ENCODE results near the gene CENPF.
"Not testable (repeated sequence)": the region's sequence is repeated elsewhere in the genome, so short reads cannot be mapped to it uniquely, and the experiment has no call there.

The CENPF gene

DNA sequence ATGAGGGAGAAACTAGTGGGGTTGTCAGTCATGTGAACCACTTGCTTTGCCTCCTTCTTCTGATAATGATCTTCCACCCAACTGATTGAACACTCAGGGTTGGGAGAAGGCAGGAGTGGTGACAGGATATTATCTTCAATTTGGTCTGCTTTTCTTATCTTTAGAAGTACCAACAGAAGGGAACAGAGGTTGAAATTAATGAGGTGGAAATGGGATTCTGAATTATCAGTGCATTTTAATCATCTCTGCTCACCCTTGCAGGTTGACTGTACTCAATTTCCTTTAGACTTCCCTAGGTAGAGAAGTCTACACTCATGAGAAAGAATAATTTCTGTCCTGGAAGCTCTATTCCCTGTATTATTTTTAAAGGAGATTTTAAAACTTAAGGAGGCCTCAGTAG is 31.7 kb upstream of the CENPF start:
- Histone ChIP-seq H3K27ac (ENCODE audit: low read length) (no peak overlapping the region), H3K27me3 (ENCODE audit: insufficient read depth, low read length, poor library complexity) (no peaks in the 10 kb centered on the region), H3K4me2 (ENCODE audit: insufficient read depth, low read length) (no peak overlapping the region), H3K36me3 (ENCODE audit: insufficient read depth, low read length) (no peaks in the 10 kb centered on the region), H2AFZ (ENCODE audit: low read depth, low read length) (no peak overlapping the region), H3K9ac (ENCODE audit: low read depth, low read length) (no peak overlapping the region), H3K79me2 (ENCODE audit: insufficient read depth, low read length) (no peaks in the 10 kb centered on the region), H3K4me1 (ENCODE audit: insufficient read depth, low read length) (no peaks in the 10 kb centered on the region), H3K9me3 (ENCODE audit: insufficient read depth, low read length, severe bottlenecking) (peaks cover 8% of the 10 kb centered on the region), H4K20me1 (ENCODE audit: insufficient read depth, low read length) (no peaks in the 10 kb centered on the region), H3K4me3 (ENCODE audit: low read depth in 1 of 2, low read length in 2 of 2) (no peak overlapping the region)
- no peak for TF ChIP-seq EZH2 (IDR thresholded peaks at IDR 0.05; ENCODE audit: borderline replicate concordance, low read depth, low read length, severe bottlenecking)
- TF ChIP-seq, protein P1, sequence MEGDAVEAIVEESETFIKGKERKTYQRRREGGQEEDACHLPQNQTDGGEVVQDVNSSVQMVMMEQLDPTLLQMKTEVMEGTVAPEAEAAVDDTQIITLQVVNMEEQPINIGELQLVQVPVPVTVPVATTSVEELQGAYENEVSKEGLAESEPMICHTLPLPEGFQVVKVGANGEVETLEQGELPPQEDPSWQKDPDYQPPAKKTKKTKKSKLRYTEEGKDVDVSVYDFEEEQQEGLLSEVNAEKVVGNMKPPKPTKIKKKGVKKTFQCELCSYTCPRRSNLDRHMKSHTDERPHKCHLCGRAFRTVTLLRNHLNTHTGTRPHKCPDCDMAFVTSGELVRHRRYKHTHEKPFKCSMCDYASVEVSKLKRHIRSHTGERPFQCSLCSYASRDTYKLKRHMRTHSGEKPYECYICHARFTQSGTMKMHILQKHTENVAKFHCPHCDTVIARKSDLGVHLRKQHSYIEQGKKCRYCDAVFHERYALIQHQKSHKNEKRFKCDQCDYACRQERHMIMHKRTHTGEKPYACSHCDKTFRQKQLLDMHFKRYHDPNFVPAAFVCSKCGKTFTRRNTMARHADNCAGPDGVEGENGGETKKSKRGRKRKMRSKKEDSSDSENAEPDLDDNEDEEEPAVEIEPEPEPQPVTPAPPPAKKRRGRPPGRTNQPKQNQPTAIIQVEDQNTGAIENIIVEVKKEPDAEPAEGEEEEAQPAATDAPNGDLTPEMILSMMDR (IDR thresholded peaks at IDR 0.05; ENCODE audit: borderline replicate concordance, extremely low read depth, low read length, poor library complexity, severe bottlenecking) = no peak
- no peak for ATAC-seq (ENCODE audit: insufficient read depth, low read depth)
- no peak for DNase-seq

DNA sequence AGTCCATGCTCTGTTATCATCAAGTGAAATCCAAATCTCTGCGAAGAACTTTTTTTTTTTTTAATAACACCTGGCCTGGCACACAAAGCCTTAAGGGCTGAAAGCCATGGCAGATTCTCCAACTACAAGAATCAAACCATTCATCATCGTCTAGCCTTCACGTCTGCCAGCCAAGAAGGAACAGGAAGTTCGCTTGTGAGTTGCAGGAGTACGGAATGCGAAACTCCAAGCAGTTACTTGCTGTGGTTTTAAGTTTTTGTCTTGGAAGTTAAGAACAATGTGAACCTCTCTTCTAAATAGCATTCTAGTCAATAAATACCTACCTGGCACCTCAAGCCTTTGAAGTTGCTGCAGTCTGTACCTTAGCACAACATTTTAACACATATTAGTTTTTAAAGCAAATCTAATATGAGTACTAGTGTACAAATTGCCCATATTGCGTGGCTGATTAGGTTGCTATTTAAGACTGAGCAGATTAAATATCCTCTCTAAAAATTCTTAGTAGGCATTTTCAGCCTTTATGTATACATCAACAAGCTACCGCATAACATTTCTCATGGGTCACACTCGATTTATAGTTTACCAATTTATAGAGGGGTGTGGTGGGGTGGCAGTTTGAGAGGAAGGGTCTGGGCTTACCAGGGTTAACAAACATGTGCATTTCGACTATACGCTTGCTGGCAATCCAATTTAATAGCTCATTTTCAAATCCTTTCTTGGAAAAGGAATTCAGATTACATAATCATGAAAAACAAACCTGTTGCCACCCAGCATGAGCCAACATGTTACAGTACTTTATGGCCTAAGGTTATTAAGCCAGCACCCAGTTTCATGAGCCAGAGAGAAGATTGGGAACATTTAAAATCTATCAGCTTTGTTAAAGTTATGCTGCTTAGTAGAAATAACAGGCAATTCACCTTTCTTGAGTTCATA is 29.3 kb upstream of the CENPF start:
- Histone ChIP-seq H3K4me2 (ENCODE audit: insufficient read depth, low read length) (no peak overlapping the region), H3K4me1 (ENCODE audit: insufficient read depth, low read length) (no peaks in the 10 kb centered on the region), H2AFZ (ENCODE audit: low read depth, low read length) (no peak overlapping the region), H4K20me1 (ENCODE audit: insufficient read depth, low read length) (no peaks in the 10 kb centered on the region), H3K79me2 (ENCODE audit: insufficient read depth, low read length) (no peaks in the 10 kb centered on the region), H3K9ac (ENCODE audit: low read depth, low read length) (no peak overlapping the region), H3K27me3 (ENCODE audit: insufficient read depth, low read length, poor library complexity) (no peaks in the 10 kb centered on the region), H3K36me3 (ENCODE audit: insufficient read depth, low read length) (no peaks in the 10 kb centered on the region), H3K9me3 (ENCODE audit: insufficient read depth, low read length, severe bottlenecking) (peaks cover 17% of the 10 kb centered on the region), H3K4me3 (ENCODE audit: low read depth in 1 of 2, low read length in 2 of 2) (no peak overlapping the region), H3K27ac (ENCODE audit: low read length) (no peak overlapping the region)
- DNase-seq (no peak), ATAC-seq (ENCODE audit: insufficient read depth, low read depth) (no peak)
- no peak for TF ChIP-seq EZH2 (IDR thresholded peaks at IDR 0.05; ENCODE audit: borderline replicate concordance, low read depth, low read length, severe bottlenecking)
- TF ChIP-seq, protein P1 (IDR thresholded peaks at IDR 0.05; ENCODE audit: borderline replicate concordance, extremely low read depth, low read length, poor library complexity, severe bottlenecking) = no peak

DNA sequence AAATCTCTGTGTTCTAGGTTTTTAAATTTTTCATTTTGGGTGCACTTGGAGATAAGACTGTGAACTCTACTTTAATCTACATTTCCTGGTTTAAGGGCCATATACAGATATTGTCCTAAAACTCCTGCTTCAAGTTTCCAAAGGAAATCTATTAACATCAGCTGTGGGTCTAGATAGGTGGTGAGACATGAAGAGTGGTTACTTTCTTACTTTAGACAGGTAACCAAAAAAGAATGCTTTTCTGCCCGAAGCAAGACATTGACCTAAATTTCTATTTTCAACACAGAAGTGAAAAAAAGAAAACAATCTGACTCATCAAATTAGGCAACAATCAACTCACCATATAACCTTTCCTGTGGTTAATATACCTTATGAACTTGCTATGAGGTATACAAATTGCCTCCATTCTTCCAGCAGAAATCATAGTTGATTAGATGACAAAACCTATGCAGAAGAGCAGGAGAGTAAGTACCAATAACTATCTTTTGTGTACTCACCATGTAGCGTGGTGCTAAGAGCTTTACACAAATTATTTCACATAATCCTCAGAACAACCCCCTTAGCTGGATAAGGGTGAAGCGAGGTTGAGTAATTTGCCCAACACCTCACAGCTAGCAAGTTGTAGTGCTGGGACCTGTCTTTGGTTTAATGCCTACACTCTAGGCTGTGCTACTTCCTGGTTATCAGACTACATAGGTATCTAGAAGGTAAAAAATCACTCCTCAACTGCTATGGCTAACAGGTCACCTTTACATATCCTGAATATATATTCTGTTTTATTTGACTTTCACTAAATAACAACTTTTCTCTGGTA is 28.2 kb upstream of the CENPF start:
- no peak for DNase-seq
- Histone ChIP-seq H3K27me3 (ENCODE audit: insufficient read depth, low read length, poor library complexity) (no peaks in the 10 kb centered on the region), H3K79me2 (ENCODE audit: insufficient read depth, low read length) (no peaks in the 10 kb centered on the region), H3K27ac (ENCODE audit: low read length) (no peak overlapping the region), H4K20me1 (ENCODE audit: insufficient read depth, low read length) (no peaks in the 10 kb centered on the region), H3K4me1 (ENCODE audit: insufficient read depth, low read length) (no peaks in the 10 kb centered on the region), H3K9ac (ENCODE audit: low read depth, low read length) (no peak overlapping the region), H3K4me2 (ENCODE audit: insufficient read depth, low read length) (no peak overlapping the region), H3K9me3 (ENCODE audit: insufficient read depth, low read length, severe bottlenecking) (peaks cover 17% of the 10 kb centered on the region), H3K36me3 (ENCODE audit: insufficient read depth, low read length) (no peaks in the 10 kb centered on the region), H2AFZ (ENCODE audit: low read depth, low read length) (no peak overlapping the region), H3K4me3 (ENCODE audit: low read depth in 1 of 2, low read length in 2 of 2) (no peak overlapping the region)
- no peak for ATAC-seq (ENCODE audit: insufficient read depth, low read depth)
- TF ChIP-seq, protein P1 (IDR thresholded peaks at IDR 0.05; ENCODE audit: borderline replicate concordance, extremely low read depth, low read length, poor library complexity, severe bottlenecking) = no peak
- no peak for TF ChIP-seq EZH2 (IDR thresholded peaks at IDR 0.05; ENCODE audit: borderline replicate concordance, low read depth, low read length, severe bottlenecking)

DNA sequence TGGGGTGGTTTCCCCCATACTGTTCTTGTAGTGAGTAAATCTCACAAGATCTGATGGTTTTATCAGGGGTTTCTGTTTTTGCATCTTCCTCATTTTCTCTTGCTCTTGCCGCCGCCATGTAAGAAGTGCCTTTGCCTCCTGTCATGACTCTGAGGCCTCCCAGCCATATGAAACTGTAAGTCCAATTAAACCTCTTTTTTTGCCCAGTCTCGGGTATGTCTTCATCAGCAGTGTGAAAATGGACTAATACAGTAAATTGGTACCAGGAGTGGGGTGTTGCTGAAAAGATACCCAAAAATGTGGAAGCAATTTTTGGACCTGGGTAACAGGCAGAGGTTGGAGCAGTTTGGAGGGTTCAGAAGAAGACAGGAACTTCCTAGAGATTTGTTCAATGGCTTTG is 26.9 kb upstream of the CENPF start:
- H3K9ac ChIP-seq (ENCODE audit: low read depth, low read length); H3K36me3 ChIP-seq (ENCODE audit: insufficient read depth, low read length); H3K4me3 ChIP-seq (ENCODE audit: low read depth in 1 of 2, low read length in 2 of 2); H3K4me2 ChIP-seq (ENCODE audit: insufficient read depth, low read length); H3K79me2 ChIP-seq (ENCODE audit: insufficient read depth, low read length); H3K27me3 ChIP-seq (ENCODE audit: insufficient read depth, low read length, poor library complexity); H2AFZ ChIP-seq (ENCODE audit: low read depth, low read length); ATAC-seq (ENCODE audit: insufficient read depth, low read depth); H3K4me1 ChIP-seq (ENCODE audit: insufficient read depth, low read length); DNase-seq; H4K20me1 ChIP-seq (ENCODE audit: insufficient read depth, low read length); H3K27ac ChIP-seq (ENCODE audit: low read length): not testable (repeated sequence)
- H3K9me3 ChIP-seq (ENCODE audit: insufficient read depth, low read length, severe bottlenecking) = peaks cover 17% of the 10 kb centered on the region
